Measurements from ENCODE around the gene SGCD.

GRCh38 chr5:156718985-156719384, 392.0 kb downstream of the SGCD start:
- TF ChIP-seq CTCF (IDR thresholded peaks at IDR 0.05) (no peak), SIN3A (IDR thresholded peaks at IDR 0.05; ENCODE audit: borderline replicate concordance, insufficient read depth, low read depth, low read length) (no peak), POLR2AphosphoS5 (IDR thresholded peaks at IDR 0.05; ENCODE audit: low read depth, low read length) (no peak), REST (IDR thresholded peaks at IDR 0.05; ENCODE audit: insufficient read depth in 1 of 2, low read depth in 2 of 2, low read length in 1 of 2) (no peak), TCF7L2 (IDR thresholded peaks at IDR 0.05; ENCODE audit: low read depth, low read length) (no peak)

All from Panc1 (cell line).